NT2/D1 (cell line): ENCODE measurements around the gene OR2T34.
"Not testable (repeated sequence)": the region's sequence is repeated elsewhere in the genome, so short reads cannot be mapped to it uniquely, and the experiment has no call there.

ENCODE experiments used
- YY1 ChIP-seq: IDR thresholded peaks from 2 replicates; pipeline ENCODE4 v1.6.1; 2011; ENCODE audit not compliant: insufficient read length, insufficient read depth
- ZNF274 ChIP-seq: IDR thresholded peaks from 2 replicates; pipeline ENCODE4 v1.6.1; 2011; ENCODE audit warnings: mild to moderate bottlenecking, low read depth, low read length

GRCh38 chr1:248573856-248574255 is 701 bp downstream of the OR2T34 start:
- not testable (repeated sequence) for TF ChIP-seq ZNF274, YY1
